NCI-H2107 (cell line): Measurements from ENCODE around the gene PTPN20.

Source experiments
- DNase-seq: peaks from one replicate; lab custom pipeline; 2025; lab: John Stamatoyannopoulos, UW

Gene PTPN20

DNA sequence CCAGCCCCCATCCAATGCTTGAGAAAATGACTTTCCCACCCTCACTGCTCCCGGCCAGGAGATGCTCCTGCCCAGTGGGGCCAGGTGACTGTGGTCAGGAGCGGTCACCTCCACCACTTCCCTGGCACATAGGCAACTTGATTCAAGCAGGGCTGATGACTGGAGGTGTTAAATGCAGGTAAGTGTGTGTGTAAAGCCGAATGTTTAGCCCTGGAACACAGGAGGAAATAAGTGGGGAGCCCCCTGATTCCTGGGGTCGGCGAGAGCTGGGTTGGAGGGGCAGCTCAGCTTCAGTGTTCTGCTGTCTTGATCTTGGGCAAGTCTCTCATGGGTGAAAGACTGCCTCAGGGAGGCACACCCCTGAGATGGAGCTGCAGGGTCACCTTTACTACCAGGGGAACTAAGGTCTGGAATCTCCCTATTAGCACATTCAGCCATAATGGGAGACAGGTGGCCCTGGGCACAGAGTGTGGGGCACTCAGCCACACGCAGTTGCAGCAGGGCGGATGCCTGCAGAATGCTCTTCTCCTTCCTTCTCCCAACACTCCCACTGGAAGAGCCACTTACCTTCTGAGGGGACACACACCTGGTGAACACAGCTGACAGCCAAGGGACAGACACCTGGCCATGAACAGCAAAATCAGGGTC, 124.1 kb downstream of the PTPN20 start:
- DNase-seq, result no peak

DNA sequence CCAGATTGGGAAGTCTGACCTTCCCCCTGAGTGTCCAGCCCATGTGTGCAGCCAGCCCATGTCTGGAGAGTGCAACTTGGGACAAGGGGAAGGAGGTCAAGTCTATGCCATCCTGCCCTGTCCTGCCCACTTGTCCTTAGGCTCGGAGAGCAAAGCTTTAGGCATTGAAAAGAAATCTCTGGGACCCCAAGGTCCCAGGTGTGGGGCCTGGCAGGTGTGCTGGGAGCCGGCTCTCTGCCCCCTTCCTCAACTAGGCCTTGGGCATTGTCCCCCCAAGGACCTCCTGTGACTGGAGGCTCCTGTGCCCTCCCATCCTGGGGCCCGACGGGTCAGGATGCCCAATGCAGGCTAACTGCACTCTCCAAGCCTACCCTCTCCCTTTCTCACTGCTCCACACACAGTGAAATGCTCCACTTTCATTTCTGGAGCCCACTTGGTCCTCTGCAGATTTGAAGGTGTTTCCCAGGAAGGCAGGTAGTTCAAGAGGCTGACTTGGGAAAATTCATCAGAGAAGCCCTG, 124.7 kb downstream of the PTPN20 start:
- DNase-seq, result no peak

DNA sequence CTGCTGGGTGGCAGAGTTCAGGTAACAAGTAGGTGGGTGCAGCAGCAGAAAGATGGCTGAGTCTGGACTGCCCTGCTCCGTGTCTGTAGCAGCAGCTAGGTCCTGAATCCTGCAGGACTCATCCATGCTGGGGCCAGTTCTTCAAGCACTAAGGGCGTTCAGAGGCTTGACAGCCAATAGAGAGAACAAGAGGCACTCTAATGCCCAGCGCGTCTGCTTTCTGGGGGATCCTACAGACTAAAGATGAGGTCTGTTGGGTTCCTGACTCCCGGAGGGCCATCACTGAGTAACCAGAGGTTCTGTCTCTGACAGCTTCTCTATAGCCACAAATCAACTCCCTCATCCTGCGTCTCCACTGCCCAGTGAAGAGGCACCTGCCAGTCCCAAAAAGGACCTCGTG, 125.5 kb downstream of the PTPN20 start:
- no peak for DNase-seq

DNA sequence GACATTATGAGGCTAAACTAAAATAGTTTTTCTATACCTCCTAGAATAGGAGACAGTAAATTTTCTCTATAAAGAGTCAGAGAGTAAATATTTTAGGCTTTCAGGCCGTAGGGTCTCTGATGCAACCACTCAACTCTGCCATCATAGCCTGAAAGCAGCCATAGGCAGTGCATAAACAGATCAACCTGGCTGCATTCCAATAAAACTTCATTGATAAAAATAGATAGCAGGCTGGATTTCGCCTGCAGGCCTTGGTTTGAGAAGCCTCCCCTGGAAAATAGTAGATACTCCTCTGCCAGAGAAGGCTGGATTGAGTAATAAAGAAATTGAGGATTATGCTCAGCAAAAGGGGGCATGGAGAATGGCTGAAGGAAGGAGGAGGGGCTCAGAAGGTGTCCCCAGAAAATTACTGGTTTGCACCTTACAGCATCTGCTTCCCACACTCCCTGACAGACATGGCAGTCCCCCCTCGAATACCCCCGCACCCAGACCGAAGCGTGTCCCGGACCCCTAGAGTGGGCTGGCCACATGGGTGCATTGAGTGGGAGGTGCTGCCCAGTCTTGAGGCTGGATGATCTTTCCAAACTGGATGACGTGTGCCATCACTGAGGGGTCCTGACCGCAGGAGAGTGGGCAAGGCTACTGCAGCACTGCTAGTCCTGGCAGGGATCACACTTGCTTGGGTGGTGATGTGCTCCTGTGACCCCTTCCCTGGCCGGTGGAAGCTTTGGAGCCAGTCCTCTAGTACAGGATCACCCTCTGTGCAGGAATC, 126.6 kb downstream of the PTPN20 start:
- no peak for DNase-seq

DNA sequence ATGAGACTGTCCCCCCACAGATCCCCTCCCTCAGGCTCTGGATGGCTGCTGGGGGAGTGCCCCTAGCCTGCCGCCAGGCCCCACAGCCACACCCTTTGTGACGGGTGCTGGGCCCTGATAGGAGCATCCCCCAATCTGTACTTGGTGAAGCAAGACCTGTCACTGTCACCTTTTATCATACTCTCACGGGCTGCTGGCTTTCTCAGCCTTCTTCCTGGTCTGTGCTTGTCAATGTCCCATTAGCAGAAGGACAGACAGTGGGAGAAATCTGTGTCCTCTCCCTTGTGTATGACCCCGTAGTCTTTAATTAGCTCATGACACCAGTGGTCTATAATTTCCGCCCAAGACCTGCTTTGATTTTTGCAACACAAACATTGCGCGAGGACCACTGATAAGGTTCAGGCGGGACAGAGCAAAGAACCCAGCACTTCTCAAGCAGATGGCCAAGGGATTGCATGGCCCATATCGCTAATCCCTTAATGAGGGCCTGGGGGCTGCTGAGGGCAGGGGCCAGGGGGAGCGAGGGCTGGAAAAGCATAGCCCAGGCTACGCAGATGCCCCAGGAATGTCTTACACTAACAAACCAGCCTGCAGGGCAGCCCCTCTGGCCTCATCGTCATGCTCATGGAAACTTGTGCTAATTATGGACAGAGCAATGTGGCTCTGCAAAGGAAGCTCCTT, 127.8 kb downstream of the PTPN20 start:
- no peak for DNase-seq

DNA sequence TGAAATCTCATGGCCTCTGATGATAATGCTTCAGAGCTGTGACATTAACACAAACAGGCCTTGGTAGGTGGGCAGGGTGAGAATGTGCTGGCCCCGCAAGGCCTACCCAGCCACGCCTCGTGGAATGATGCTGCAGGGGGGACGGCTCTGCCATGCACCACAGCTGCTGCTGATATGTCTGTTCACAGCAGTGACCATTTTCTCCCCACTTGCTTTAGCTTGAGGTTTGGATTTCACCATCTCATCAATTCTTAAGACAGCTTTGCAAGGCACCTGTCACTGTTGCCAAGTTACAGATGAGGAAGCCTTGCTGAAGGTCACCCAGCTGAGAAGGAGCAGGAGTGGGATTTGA, 128.3 kb downstream of the PTPN20 start:
- DNase-seq, result no peak

DNA sequence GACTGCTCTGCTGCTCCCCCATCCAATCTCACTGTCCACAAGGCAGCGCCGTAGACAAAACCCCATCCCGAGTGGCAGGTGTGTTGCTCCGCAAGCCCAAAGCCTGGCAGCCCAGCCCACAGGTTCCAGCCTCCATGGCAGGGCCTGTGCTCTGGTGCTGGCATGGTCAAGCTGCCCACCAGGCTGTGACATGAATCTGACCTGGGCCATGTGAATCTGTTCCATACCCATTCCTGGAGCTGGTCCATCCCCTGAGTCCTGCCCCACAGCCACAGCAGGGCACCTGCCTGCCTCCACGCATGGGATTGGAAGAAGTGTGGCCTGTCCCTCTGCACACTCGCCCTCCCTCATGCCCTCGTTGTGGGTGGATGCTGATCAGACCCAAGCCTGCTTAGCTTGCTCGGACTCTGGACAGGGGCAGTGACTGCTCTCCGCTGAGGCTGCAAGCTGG, 128.8 kb downstream of the PTPN20 start:
- no peak for DNase-seq

DNA sequence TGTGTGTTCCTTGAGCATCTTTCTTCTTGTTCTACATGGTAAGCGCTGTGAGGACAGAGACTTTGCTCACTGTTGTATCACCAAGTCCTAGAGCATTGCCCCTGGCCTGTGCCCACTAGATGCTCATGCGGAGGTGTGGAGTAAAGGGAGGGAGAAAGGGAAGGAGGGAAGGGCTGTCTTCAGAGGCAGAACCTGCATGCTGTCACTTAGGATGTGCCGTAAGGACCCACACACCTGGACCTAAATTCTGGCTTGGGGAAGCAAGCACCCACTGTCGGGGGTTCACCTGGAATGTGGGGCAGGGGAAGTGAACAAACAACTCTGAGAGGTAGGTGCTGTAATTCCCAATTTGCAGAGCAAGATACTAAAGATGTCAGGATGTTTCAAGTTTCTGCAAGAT, 129.5 kb downstream of the PTPN20 start:
- DNase-seq, result no peak

DNA sequence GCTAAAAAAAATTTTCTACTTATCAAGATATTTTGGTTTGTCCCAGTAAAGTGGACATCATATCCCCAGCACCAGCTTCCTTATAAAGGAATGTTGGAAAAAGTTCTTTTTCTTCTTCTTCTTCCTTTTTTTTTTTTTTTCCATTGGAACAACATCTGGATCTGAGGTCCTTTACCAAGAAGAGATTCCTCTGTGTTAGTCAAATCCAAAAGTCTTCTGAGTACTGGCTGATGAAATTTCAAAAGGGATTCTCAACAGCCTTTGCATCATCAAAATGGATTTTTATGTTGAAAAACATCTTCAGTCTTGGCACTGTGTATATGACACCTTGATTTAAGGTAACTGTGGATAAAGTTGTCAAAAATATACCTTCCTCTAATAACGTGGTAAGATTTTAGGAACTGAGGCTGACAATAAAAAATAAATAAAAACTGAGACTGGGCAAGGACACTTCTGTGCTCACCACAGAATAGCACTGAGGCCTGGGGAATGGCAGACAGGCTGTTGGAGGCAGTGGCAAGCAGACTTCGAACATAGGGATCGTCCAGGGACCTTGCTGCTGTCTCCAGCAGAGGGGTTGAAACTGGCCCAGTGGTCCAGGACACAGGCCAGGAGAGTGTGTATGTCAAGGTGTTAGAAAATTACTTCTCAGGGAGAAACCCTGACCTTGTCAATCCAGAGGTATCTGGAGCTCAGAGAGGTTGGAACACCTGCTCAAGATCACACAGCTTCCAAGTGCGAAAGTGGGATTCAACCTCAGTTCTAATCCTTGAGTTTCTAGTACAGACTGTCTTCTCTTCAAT, 130.4 kb downstream of the PTPN20 start:
- no peak for DNase-seq

DNA sequence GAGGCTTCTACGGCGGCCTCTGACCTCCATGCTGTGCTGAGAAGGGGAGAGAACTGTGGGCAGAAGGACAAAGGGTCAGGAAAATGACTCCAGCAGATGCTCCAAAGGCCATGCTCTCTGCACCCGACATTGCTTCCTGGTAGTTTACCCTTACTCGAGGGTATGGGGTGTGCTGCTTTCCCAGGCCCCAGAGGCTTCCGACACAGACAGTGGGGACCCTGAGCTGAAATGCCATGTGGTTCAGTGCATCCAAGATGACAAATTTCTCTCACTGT, 130.9 kb downstream of the PTPN20 start:
- no peak for DNase-seq

DNA sequence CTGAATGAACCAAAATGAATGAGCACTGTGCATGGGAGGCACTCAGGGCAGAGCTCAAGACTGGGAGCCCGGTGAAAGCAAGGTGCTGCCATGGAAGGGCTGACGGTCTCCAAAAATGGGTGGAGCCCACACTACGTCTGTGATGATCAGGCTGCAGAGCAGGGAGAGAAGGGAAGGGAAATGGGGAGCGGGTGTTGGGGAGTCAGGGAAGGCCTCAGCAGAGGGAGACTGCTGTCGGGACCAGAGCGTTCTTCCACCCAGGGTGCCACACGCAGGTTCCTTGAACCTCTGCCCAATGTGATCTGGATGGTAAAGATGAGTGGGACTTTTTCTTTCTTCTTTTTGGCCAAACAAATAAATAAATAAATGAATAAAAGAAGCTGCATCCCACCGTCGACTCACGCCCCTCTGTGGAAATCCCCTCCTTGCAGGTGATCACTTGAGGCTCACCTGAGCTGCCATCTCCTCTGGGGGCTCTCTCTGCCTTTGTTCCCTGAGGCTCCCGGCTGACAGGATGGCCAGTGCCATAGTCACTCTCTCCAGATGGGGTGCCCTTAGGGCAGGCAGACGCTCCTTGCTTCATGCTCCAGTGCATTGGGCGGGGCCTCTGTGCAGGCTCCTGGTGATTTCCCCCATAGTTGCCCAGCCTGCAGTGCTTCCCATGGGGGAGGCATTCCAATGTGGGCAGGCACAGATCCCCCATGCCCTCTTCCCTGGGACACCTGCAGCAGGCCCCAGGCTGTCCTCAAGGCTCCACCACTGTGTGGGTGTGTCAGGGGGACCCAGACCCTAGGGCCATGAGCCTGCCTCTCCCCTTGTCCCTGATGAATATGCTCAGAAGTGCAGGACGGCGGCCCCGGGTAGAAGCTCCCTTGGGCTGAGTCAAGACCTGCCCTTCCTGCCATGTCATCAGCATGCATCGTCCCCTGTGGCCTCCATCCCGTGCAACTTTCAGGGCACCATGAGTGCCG, 131.8 kb downstream of the PTPN20 start:
- no peak for DNase-seq

DNA sequence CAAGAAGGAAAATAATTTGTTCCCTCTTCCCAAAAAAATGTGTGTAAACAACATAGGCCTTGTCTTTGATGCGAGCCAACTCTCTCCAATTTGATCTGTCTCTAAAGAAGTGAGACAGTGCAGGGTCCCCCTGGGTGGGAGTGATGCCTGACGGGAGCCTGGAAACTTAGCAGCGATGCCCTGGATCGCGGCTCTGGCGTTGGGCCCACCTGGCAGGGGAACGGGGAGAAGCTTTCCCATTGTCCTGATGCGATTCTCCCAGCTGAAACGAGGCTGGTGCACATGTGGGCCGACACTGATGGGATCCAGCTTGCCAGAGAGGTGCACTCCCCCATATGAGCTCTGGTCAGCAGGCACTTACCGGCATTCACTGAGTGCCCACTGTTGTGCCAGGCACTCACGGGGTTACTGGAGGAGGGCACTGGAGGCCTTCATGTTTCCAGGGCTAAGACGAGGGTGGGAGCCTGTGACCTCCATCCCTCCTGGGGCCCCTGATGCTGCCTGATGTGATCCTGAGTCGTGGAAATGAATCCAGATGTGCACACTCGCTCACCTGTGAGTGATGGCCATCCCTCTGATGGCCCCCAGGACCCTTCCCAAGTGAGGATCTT, 132.8 kb downstream of the PTPN20 start:
- DNase-seq, result no peak

DNA sequence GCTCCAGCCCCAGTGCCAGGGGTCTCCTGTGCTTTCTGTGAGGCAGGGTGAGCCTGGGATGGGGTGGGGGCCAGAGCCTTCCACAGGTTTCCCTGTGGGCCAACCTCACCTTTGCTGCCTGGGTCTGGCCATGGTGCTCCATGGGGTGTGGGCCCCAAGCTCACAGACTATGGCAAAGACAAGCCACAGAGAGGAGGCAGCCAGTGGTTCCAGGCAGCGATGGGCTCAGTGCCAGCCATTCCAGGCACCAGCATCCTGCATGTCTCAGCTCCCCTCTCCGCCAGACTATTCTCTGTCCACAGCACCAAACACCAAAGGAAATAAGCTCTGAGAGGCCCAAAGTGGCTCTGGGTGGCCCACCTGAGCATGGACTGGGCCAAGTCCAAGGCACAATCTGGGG, 133.5 kb downstream of the PTPN20 start:
- no peak for DNase-seq

DNA sequence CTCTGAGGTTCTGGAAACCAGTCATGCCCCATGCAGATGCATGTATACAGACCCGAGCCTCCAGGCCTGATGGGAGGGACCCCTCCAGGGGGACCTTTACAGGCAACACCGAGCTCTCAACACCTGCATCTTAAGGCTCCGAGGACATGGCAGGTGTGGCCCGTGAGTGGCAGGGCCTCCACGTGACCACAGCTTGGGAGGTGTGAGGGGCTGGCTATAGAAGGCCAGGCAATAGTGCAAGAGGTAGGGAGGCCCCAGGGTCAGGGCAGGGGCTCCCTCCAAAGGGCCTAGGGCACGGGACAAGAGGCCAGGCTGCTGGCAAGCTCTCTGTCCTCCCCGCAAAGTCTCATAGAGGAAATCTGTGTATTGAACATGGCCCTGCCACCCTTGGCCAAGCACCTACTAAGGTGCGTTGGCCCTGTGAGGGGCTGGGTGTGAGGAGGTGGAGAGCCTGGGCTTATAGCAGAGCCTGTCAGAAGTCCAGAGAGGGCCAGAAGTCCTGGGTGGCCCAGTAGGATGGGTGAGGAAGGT, 134.2 kb downstream of the PTPN20 start:
- no peak for DNase-seq

DNA sequence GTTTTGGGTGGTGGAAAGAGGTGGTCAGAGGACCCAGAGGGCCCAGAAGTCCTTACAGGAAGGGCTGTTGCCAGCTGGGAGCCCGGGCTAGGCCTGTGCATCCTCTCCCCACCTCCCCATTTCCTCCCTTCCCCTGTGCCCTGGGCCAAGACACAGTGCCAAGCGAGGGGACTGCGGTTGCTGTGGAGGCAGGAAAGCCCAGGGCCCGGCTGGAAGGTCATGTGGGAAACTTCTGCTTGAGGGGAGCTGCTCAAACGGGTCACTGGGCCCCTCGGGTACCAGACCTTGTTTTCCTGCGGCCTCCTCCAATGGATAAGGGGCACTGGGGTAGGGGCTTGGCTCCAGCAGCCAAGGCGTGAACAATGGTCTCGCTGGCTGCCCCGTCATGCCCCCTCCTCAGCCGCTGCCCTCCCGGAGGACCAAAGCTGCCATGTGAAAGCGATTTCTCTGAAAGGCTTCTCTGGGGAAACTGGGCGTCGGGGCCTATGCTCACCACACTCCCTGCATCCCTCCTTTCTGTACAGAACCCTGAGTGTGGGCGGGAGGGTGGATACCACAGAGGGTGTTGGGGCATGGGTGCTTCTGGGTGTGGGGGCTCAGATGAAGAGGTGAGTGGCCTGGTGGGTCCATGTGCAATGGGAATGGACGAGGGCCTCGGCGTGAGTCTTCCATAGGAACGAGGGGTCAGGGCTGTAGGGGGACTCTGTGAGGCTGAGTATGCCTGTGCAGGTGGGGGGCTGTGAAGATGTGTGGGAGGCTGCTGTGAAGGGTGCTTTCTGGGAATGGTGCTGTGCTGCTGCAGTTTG, 135.3 kb downstream of the PTPN20 start:
- no peak for DNase-seq

DNA sequence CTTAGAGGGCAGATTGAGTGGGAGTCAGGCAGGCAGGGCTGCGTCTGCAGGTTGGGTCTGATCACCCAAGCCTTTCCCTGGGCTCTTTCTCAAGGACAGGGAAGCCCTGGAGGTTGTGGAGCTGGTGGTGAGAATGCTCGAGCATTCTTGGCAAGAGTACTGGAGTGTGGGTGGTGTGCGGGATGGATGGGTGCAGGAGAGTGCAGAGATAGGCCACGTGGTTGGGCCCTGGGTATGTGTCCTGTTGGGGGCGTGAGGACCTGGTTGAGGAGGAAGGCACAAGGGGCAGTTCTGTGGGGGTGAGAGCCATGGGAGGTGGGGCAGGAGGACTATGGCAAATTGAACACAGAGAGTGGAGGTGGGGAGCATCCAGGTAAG, 135.9 kb downstream of the PTPN20 start:
- no peak for DNase-seq

DNA sequence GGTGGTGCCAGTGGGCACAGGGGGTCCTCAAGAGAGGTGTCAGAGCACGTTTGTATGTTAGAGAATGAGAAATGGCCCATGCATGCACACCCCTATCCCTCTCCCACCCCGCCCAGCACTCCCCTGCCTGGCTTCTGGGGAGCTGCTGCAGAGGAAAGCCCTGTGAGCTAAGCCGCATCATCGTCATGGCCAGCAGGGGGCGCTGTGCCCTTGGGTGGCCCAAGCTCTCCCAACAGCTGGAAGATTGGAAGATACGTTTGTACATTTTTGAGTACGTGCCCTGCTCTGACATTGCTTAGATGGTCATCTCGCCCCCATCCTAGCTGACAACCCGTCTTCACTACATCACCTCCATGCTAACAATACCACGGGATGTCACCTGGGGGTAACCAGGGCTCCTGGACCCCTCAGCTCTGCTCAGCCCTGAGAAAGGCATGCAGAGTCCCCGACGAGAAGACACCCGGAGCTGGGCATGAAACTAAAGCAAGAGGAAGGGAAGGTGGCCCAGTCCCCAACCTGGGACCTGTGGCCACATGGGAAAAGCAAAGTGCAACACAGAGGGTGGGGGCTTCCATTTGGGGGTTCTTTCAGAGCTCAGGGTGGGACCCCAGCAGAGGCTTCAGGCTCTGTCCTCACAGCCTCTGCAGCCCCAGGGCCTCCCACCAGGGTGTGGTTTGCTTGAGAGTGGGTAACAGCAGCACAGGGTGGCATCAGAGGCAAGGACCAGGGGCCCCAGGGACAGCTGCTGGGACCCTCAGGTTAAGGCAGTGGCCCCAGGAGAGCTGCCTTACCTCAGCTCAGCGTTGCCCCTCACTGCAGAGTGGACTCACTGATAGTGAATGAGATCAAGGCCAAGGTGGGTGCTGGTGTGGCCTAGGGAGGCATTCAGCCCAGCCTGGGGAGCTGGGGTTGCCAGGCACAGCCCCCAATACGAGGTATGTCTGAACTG, 136.6 kb downstream of the PTPN20 start:
- no peak for DNase-seq

DNA sequence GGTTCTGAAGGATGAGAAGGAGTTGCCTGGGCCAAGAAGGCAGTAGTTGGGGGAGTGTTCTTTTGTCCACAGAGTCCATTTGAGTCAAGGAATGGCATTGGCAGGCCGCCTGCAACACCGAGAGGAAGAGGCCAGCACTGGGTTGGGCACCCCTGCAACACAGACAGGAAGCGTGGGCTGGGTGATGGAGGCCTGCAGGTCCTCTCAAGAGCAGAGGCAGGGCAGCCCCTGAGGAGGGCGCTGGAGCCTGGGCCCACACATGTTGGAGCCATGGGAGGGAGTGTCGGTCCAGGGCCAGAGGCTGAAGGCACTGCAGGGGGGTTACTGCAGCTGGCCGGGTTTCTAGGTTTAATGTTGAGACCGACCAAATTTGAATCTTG, 137.3 kb downstream of the PTPN20 start:
- no peak for DNase-seq
